ENCODE results near the gene ZNF85. TPM values are rescaled to one million over a fixed set of nuclear protein-coding genes. Genes with fewer than 3 reads are reported as not detected.
A peak's percentile ranks its signal among the peaks of the same experiment; 100 is the strongest.
"Not testable (repeated sequence)": the region's sequence is repeated elsewhere in the genome, so short reads cannot be mapped to it uniquely, and the experiment has no call there.

ZNF85 gene
- polyA plus RNA-seq, 1 experiment, result 4.6 TPM

- H3K4me3 ChIP-seq (ENCODE audit: low read depth, low read length), result no peak overlapping the region
- ChIA-PET POLR2A (no interaction called here), CTCF (no interaction called here)
- H3K36me3 ChIP-seq (ENCODE audit: control insufficient read depth, insufficient read depth, low read length), result no peaks in the 10 kb centered on the region
- DNase-seq (ENCODE audit: low read depth), result peak; percentile 8
- TF ChIP-seq CTCF (IDR thresholded peaks at IDR 0.05; ENCODE audit: insufficient read depth, low read depth, low read length), result no peak
- H3K27me3 ChIP-seq (ENCODE audit: control insufficient read depth, insufficient read depth, low read length), result no peaks in the 10 kb centered on the region
These were observed 5.3 kb downstream of the ZNF85 start for GRCh38 chr19:20928371-20928770.

GRCh38 chr19:20936322-20936947, 13.4 kb downstream of the ZNF85 start:
- DNase-seq (ENCODE audit: low read depth); H3K4me3 ChIP-seq (ENCODE audit: low read depth, low read length); POLR2A ChIA-PET; H3K36me3 ChIP-seq (ENCODE audit: control insufficient read depth, insufficient read depth, low read length); CTCF ChIA-PET; H3K27me3 ChIP-seq (ENCODE audit: control insufficient read depth, insufficient read depth, low read length): not testable (repeated sequence)

- H3K4me3 ChIP-seq (ENCODE audit: low read depth, low read length); H3K27me3 ChIP-seq (ENCODE audit: control insufficient read depth, insufficient read depth, low read length); POLR2A ChIA-PET; DNase-seq (ENCODE audit: low read depth); CTCF ChIA-PET; H3K36me3 ChIP-seq (ENCODE audit: control insufficient read depth, insufficient read depth, low read length): not testable (repeated sequence)
These were observed 29.6 kb downstream of the ZNF85 start for GRCh38 chr19:20952561-20953095.

DNA sequence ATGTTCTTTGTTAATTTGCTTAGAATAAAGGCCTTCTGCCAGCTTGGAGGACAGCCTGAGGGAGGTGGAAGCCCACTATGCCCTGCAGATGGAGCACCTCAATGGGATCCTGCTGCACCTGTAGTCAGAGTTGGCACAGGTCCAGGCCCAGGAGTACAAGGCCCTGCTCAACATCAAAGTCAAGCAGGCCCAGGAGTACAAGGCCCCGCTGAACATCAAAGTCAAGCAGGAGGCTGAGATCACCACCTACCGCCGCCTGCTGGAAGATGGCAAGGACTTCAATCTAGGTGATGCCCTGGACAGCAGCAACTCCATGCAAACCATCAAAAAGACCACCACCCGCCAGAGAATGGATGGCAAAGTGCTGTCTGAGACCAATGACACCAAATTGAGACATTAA, 41.7 kb downstream of the ZNF85 start:
- no peaks in the 10 kb centered on the region for H3K27me3 ChIP-seq (ENCODE audit: control insufficient read depth, insufficient read depth, low read length)
- ChIA-PET POLR2A (no interaction called here), CTCF (no interaction called here)
- no peak overlapping the region for H3K4me3 ChIP-seq (ENCODE audit: low read depth, low read length)
- no peak for TF ChIP-seq CTCF (IDR thresholded peaks at IDR 0.05; ENCODE audit: insufficient read depth, low read depth, low read length)
- no peak for DNase-seq (ENCODE audit: low read depth)
- no peaks in the 10 kb centered on the region for H3K36me3 ChIP-seq (ENCODE audit: control insufficient read depth, insufficient read depth, low read length)

DNA sequence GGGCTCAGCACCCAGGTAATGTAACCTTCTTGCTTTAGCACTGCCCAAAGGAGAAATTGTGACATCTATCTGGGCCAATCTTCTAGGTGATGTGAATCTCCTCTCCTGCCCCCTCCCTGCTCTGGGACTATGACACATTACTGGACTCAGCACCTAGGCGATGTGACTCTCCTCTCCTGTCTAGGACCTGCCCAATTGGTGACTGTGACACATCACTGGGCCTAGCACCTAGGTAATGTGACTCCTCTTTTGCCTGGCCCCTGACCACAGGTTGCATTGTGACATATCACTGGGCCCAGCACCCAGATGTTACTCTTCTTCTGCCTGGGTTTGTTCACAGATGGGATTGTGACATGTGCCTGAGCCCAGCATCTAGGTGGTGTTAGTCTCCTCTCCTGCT, 45.0 kb downstream of the ZNF85 start:
- TF ChIP-seq CTCF (IDR thresholded peaks at IDR 0.05; ENCODE audit: insufficient read depth, low read depth, low read length), result no peak
- no peak for DNase-seq (ENCODE audit: low read depth)
- Histone ChIP-seq H3K4me3 (ENCODE audit: low read depth, low read length) (no peak overlapping the region), H3K27me3 (ENCODE audit: control insufficient read depth, insufficient read depth, low read length) (no peaks in the 10 kb centered on the region), H3K36me3 (ENCODE audit: control insufficient read depth, insufficient read depth, low read length) (no peaks in the 10 kb centered on the region)
- POLR2A ChIA-PET, result no interaction called here
- CTCF ChIA-PET, result no interaction called here

GRCh38 chr19:20969498-20969897, 46.4 kb downstream of the ZNF85 start:
- no peak for TF ChIP-seq CTCF (IDR thresholded peaks at IDR 0.05; ENCODE audit: insufficient read depth, low read depth, low read length)
- H3K36me3 ChIP-seq (ENCODE audit: control insufficient read depth, insufficient read depth, low read length), result no peaks in the 10 kb centered on the region
- no peak overlapping the region for H3K4me3 ChIP-seq (ENCODE audit: low read depth, low read length)
- DNase-seq (ENCODE audit: low read depth), result no peak
- ChIA-PET CTCF (no interaction called here), POLR2A (no interaction called here)
- no peaks in the 10 kb centered on the region for H3K27me3 ChIP-seq (ENCODE audit: control insufficient read depth, insufficient read depth, low read length)
